Thoracic aorta (tissue), 2 donors: ENCODE results near the gene YBX2. TPM values are rescaled to one million over a fixed set of nuclear protein-coding genes. Genes with fewer than 3 reads are reported as not detected.

Experiments
- ATAC-seq: fragments of 150-250 bp; one replicate; pipeline ENCODE4 v1.8.0; 2017; ENCODE audit warnings: low read depth; ENCODE audit not compliant: insufficient number of reproducible peaks, low FRiP score
- DNase-seq: peaks from one replicate; pipeline ENCODE4 v3.0.0-alpha.2; 2020; ENCODE audit warnings: low spot score
- H3K27ac ChIP-seq, 2 donors: fragments of 200-600 bp; sonication (generic); 1 replicate in 1 of 2; 2 replicates in 1 of 2; pipeline ENCODE4 v1.5.1; 2016; ENCODE audit warnings: mild to moderate bottlenecking in 2 of 2, moderate library complexity in 2 of 2
- H3K27me3 ChIP-seq: fragments of 200-600 bp; sonication (generic); replicated peaks from 2 replicates; pipeline ENCODE4 v1.6.0; 2016; ENCODE audit warnings: mild to moderate bottlenecking; ENCODE audit not compliant: insufficient read depth
- H3K36me3 ChIP-seq: fragments of 200-600 bp; sonication (generic); one replicate; pipeline ENCODE4 v1.5.1; 2016
- H3K4me1 ChIP-seq, 2 donors: fragments of 200-600 bp; sonication (generic); 1 replicate in 1 of 2; 2 replicates in 1 of 2; pipeline versions ENCODE4 v1.5.1 to v1.6.0; 2016; ENCODE audit warnings: low read depth in 2 of 2, mild to moderate bottlenecking in 1 of 2; ENCODE audit not compliant: control insufficient read depth in 1 of 2
- H3K4me3 ChIP-seq: fragments of 200-600 bp; sonication (generic); 2 replicates; pipeline ENCODE4 v1.5.1; 2016; ENCODE audit warnings: mild to moderate bottlenecking
- H3K9me3 ChIP-seq: fragments of 200-600 bp; sonication (generic); 2 replicates; pipeline ENCODE4 v1.5.1; 2016
- CTCF ChIP-seq: fragments of 200-600 bp; sonication (generic); IDR thresholded peaks from one replicate; pipeline ENCODE4 v1.5.1; 2019; ENCODE audit warnings: antibody characterized with exemption
- total RNA-seq, 2 donors: library from RNA; depleted of rRNA; stranded (reverse); fragments of >200 nt; gene quantifications; one replicate each; pipeline versions ENCODE4 v1.1.0 to v1.2.3, GENCODE V29; 2016

YBX2 gene
- total RNA-seq, 2 donors from 2014 or later: not detected

GRCh38 chr17:7290166-7290565 lies 4.3 kb downstream of the YBX2 start:
- Histone ChIP-seq H3K9me3 (no peaks in the 10 kb centered on the region), H3K4me1 (peaks cover 10 to 16% of the 10 kb centered on the region in 2 donors), H3K36me3 (no peaks in the 10 kb centered on the region), H3K27ac (no peak overlapping the region), H3K27me3 (peaks cover 5% of the 10 kb centered on the region), H3K4me3 (no peak overlapping the region)
- no peak for TF ChIP-seq CTCF
- no peak for ATAC-seq
- no peak for DNase-seq

DNA sequence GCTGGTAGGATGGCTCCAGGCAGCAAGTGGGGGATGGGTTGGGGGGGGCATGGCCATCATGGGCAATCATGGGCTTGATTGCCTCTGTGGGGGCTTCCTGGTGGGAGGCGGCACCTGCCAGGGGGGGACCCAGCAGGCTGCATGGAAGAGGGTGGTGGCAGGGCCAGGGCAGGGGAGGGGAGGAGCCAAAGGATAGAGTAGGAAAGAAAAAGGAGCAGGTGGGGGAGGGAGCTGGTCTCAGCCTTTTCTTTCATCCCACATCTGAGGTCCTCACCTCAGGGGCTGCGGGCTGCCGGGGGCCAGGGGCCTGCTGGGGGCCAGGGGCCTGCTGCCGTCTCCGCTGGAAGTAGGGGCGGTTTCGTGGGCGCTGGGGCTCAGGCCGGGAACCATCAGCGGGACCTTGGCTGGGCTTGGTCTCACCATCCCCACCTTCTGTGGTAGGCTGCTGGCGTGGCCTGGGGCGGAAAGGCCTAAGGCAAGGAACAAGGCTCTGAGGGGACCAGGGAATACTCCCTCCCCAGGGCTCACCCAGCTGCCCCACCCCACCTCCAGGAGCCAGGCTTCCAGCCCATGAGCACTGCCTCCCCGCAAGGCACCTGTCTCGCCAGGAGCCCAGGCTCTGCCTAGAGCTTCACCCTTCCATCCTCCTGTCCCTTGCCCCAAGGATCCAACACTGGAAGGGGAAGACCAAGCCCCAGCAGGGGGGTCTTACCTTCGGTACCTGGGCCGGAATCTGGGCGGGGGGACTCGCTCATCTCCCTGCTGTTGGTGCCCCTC lies 5.0 kb downstream of the YBX2 start:
- no peak overlapping the region for H3K4me3 ChIP-seq
- H3K4me1 ChIP-seq: peaks cover 4 to 9% of the 10 kb centered on the region in 2 donors
- no peaks in the 10 kb centered on the region for H3K9me3 ChIP-seq
- TF ChIP-seq CTCF: no peak
- H3K27ac ChIP-seq: no peak overlapping the region
- no peaks in the 10 kb centered on the region for H3K36me3 ChIP-seq
- H3K27me3 ChIP-seq: peaks cover 5% of the 10 kb centered on the region
- no peak for DNase-seq
- ATAC-seq: no peak

- DNase-seq (no peak), ATAC-seq (no peak)
- Histone ChIP-seq H3K27me3 (no peaks in the 10 kb centered on the region), H3K4me3 (no peak overlapping the region), H3K4me1 (peaks cover 13 to 19% of the 10 kb centered on the region in 2 donors), H3K36me3 (no peaks in the 10 kb centered on the region), H3K9me3 (no peaks in the 10 kb centered on the region), H3K27ac (no peak overlapping the region)
- no peak for TF ChIP-seq CTCF
Observed at GRCh38 chr17:7285679-7286078, 8.8 kb downstream of the YBX2 start.

DNA sequence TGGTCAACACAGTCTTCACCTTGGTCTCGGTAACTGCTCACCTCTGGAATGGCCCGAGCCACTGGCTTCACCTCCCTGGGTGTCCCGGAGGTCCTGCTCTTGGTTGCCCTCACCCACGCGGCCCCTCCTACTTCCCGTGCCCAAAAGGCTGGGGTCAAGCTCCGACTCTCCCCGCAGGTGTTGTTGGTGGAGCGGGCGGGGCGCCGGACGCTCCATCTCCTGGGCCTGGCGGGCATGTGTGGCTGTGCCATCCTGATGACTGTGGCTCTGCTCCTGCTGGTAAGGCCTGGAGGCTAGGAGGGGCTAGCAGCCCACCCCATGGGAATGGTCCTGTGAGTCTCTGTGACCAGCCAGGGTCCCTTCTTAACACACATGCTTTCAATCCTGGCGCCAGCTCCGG lies 9.5 kb downstream of the YBX2 start:
- peaks cover 13 to 26% of the 10 kb centered on the region in 2 donors for H3K4me1 ChIP-seq
- no peaks in the 10 kb centered on the region for H3K36me3 ChIP-seq
- H3K27me3 ChIP-seq: no peaks in the 10 kb centered on the region
- TF ChIP-seq CTCF: no peak
- H3K27ac ChIP-seq: no peak overlapping the region
- no peak overlapping the region for H3K4me3 ChIP-seq
- no peak for DNase-seq
- no peaks in the 10 kb centered on the region for H3K9me3 ChIP-seq
- no peak for ATAC-seq

DNA sequence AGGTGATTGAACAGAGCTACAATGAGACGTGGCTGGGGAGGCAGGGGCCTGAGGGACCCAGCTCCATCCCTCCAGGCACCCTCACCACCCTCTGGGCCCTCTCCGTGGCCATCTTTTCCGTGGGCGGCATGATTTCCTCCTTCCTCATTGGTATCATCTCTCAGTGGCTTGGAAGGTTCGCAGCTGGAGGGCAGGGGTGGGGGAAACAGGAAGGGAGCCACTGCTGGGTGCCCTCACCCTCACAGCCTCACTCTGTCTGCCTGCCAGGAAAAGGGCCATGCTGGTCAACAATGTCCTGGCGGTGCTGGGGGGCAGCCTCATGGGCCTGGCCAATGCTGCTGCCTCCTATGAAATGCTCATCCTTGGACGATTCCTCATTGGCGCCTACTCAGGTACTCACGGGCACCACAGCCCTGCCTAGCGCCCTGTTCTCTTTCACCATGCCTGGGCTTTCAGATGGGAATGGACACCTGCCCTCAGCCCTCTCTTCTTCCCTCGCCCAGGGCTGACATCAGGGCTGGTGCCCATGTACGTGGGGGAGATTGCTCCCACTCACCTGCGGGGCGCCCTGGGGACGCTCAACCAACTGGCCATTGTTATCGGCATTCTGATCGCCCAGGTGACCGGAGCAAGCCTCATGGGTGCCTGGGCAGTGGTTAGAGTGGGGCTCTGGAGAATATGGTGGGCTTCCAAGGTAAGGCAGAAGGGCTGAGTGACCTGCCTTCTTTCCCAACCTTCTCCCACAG lies 10.8 kb downstream of the YBX2 start:
- H3K4me3 ChIP-seq: no peak overlapping the region
- H3K4me1 ChIP-seq: peaks cover 13 to 26% of the 10 kb centered on the region in 2 donors
- no peaks in the 10 kb centered on the region for H3K9me3 ChIP-seq
- DNase-seq (no peak), ATAC-seq (no peak)
- H3K27ac ChIP-seq: no peak overlapping the region
- no peaks in the 10 kb centered on the region for H3K36me3 ChIP-seq
- TF ChIP-seq CTCF: no peak
- no peaks in the 10 kb centered on the region for H3K27me3 ChIP-seq
